SK-N-SH (cell line): ENCODE measurements around the gene RABEPK. TPM values are rescaled to one million over a fixed set of nuclear protein-coding genes. Genes with fewer than 3 reads are reported as not detected.
"Not testable (repeated sequence)": the region's sequence is repeated elsewhere in the genome, so short reads cannot be mapped to it uniquely, and the experiment has no call there.

Source experiments
- CTCF ChIA-PET: fragments of 300-600, 350-600 bp; formaldehyde crosslinking; extraction: SDS; loops from one replicate; lab custom pipeline; 2021; lab: Yijun Ruan, JAX
- POLR2A ChIA-PET: fragments of 350-600 bp; sonication (Branson Sonifier 250); formaldehyde crosslinking; extraction: SDS; loops from one replicate; lab custom pipeline; 2020; ENCODE audit warnings: antibody characterized with exemption, inconsistent platforms; lab: Yijun Ruan, JAX
- DNase-seq: peaks from one replicate; pipeline ENCODE4 v3.0.0; 2012
- H2AFZ ChIP-seq: fragments of 200-600 bp; sonication (generic); 2 replicates; pipeline ENCODE4 v1.8.1; 2016; ENCODE audit warnings: antibody characterized with exemption, mild to moderate bottlenecking, low read depth
- H3F3A ChIP-seq: fragments of 200-600 bp; sonication (generic); replicated peaks from 2 replicates; pipeline ENCODE3; 2016; ENCODE audit warnings: antibody characterized with exemption, mild to moderate bottlenecking; ENCODE audit not compliant: insufficient read depth
- H3K27ac ChIP-seq, 2 experiments: fragments of 200-500 bp in 1 of 2; fragments of 200-600 bp in 1 of 2; sonication (Bioruptor generic) in 1 of 2; sonication (generic), shearing (Covaris generic) in 1 of 2; 2 replicates each; pipeline versions ENCODE4 v1.5.1 to v1.6.1; 2014 to 2016; ENCODE audit warnings: low read depth in 2 of 2, inconsistent platforms in 1 of 2, low read length in 1 of 2, mild to moderate bottlenecking in 1 of 2, mixed read lengths in 1 of 2
- H3K27me3 ChIP-seq: fragments of 200-600 bp; sonication (generic), shearing (Covaris generic); 2 replicates; pipeline ENCODE4 v1.6.1; 2016; ENCODE audit warnings: mixed run types; ENCODE audit not compliant: insufficient read depth
- H3K36me3 ChIP-seq, 2 experiments: fragments of 200-500 bp in 1 of 2; fragments of 200-600 bp in 1 of 2; sonication (Bioruptor generic) in 1 of 2; sonication (generic) in 1 of 2; replicated peaks in 1 of 2; 2 replicates each; pipeline versions ENCODE3 to v1.5.1; 2014 to 2016; ENCODE audit warnings: low read length in 1 of 2, mild to moderate bottlenecking in 1 of 2; ENCODE audit not compliant: insufficient read depth in 2 of 2, control insufficient read depth in 1 of 2
- H3K4me1 ChIP-seq, 2 experiments: fragments of 200-500 bp in 1 of 2; fragments of 200-600 bp in 1 of 2; sonication (Bioruptor generic) in 1 of 2; sonication (generic), shearing (Covaris generic) in 1 of 2; 2 replicates each; pipeline versions ENCODE4 v1.5.1 to v1.6.1; 2014 to 2016; ENCODE audit warnings: low read depth in 1 of 2, low read length in 1 of 2, mixed run types in 1 of 2; ENCODE audit not compliant: insufficient read depth in 2 of 2, control insufficient read depth in 1 of 2
- H3K4me2 ChIP-seq: fragments of 200-600 bp; sonication (generic), shearing (Covaris generic); 2 replicates; pipeline ENCODE4 v1.6.1; 2017; ENCODE audit warnings: mixed run types
- H3K4me3 ChIP-seq, 2 experiments: fragments of 200-500 bp in 1 of 2; fragments of 200-600 bp in 1 of 2; sonication (Bioruptor generic) in 1 of 2; sonication (generic), shearing (Covaris generic) in 1 of 2; 2 replicates each; pipeline versions ENCODE4 v1.5.1 to v1.8.1; 2014 to 2016; ENCODE audit warnings: low read depth in 2 of 2, inconsistent platforms in 1 of 2, low read length in 1 of 2, mild to moderate bottlenecking in 1 of 2, mixed read lengths in 1 of 2, moderate library complexity in 1 of 2
- H3K79me2 ChIP-seq: fragments of 200-600 bp; sonication (generic); 2 replicates; pipeline ENCODE4 v1.8.1; 2017; ENCODE audit warnings: mild to moderate bottlenecking; ENCODE audit not compliant: insufficient read depth
- H3K9ac ChIP-seq: fragments of 200-600 bp; sonication (generic); 2 replicates; pipeline ENCODE4 v1.6.1; 2017; ENCODE audit warnings: mixed run types
- H3K9me2 ChIP-seq: fragments of 200-600 bp; sonication (generic); 2 replicates; pipeline ENCODE4 v1.6.1; 2017; ENCODE audit warnings: mixed run types
- H3K9me3 ChIP-seq: fragments of 200-600 bp; sonication (generic); 2 replicates; pipeline ENCODE4 v1.6.1; 2017; ENCODE audit warnings: mixed run types, mild to moderate bottlenecking, moderate library complexity
- H4K20me1 ChIP-seq: fragments of 200-600 bp; sonication (generic); 2 replicates; pipeline ENCODE4 v1.6.1; 2017; ENCODE audit warnings: mild to moderate bottlenecking, mixed run types; ENCODE audit not compliant: insufficient read depth
- ELF1 ChIP-seq: IDR thresholded peaks from 2 replicates; pipeline ENCODE4 v1.4.0; 2012
- EP300 ChIP-seq, 2 experiments: IDR thresholded peaks; 2 replicates each; pipeline versions ENCODE4 v1.4.0 to v1.6.1; 2012; ENCODE audit warnings: borderline replicate concordance in 1 of 2, low read depth in 1 of 2, low read length in 1 of 2
- SMC3 ChIP-seq: IDR thresholded peaks from 2 replicates; pipeline ENCODE4 v1.6.1; 2012; ENCODE audit warnings: low read depth, low read length, improper control_type of control experiment
- TCF12 ChIP-seq: IDR thresholded peaks from 2 replicates; pipeline ENCODE4 v1.4.0; 2012
- USF1 ChIP-seq: IDR thresholded peaks from 2 replicates; pipeline ENCODE4 v1.4.0; 2012; ENCODE audit warnings: low read depth, borderline replicate concordance
- ZBTB33 ChIP-seq: IDR thresholded peaks from 2 replicates; pipeline ENCODE4 v1.4.0; 2012; ENCODE audit warnings: low read depth, borderline replicate concordance
- WGBS: methylation state at CpG from one replicate; pipeline ENCODE4 v1.1.6; 2017; ENCODE audit warnings: low lambda C conversion rate; 5-methylcytosine and 5-hydroxymethylcytosine counted together
- polyA plus RNA-seq, 3 experiments: library from polyadenylated mRNA; depleted of rRNA; stranded (reverse); fragments of >200 nt; gene quantifications; 2 replicates each; pipeline ENCODE4 v1.2.3, GENCODE V29; 2012

Gene RABEPK
- polyA plus RNA-seq, 1 of the 3 experiments (the other 2 are of a cell fraction), result 55.1 TPM

DNA sequence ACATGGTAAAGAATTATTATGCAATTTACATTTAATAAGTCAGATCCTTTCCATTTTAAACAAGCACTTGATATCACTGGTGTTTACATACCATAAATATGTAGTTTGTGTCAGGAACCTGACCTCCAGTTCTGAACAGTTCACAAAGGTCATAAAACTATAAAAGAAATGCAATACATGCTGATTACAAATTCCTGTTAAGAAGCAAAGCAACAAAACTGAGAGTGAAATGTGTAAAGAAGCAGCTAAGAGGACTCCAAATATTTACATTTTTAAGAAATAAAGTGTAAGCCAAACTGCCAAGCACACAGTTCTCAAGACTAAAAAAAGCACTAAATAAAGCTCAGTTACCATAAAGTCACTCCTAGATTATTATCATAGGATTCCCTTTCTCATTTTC, 39.6 kb upstream of the RABEPK start:
- no peak for DNase-seq
- H3K9me2 ChIP-seq, result no peaks in the 10 kb centered on the region
- H2AFZ ChIP-seq, result no peak overlapping the region
- peaks cover 15% of the 10 kb centered on the region for H3F3A ChIP-seq
- CTCF ChIA-PET, result interaction anchor here (1.3 kb wide), 1 partner anchor 389 kb away, joined by 5 read pairs; the partner anchor contains the start of gene NR6A1
- H3K9me3 ChIP-seq, result no peaks in the 10 kb centered on the region
- H3K36me3 ChIP-seq, result peaks cover 0 to 31% of the 10 kb centered on the region in 2 experiments
- H4K20me1 ChIP-seq, result peaks cover 4% of the 10 kb centered on the region; the same call in 1 of the 2 replicates
- H3K27ac ChIP-seq, result 0 out of 4 replicates have a peak overlapping the region, but pooled peaks of 1 of the 2 experiments have one; percentile 14
- TF ChIP-seq ELF1 (no peak), USF1 (no peak), TCF12 (no peak)
- POLR2A ChIA-PET, result no interaction called here
- H3K9ac ChIP-seq, result no peak overlapping the region
- H3K27me3 ChIP-seq, result no peaks in the 10 kb centered on the region
- H3K4me2 ChIP-seq, result no peak overlapping the region
- peaks cover 0 to 5% of the 10 kb centered on the region in 2 experiments; a peak in 1 of 4 replicates for H3K4me1 ChIP-seq
- peaks cover 87% of the 10 kb centered on the region for H3K79me2 ChIP-seq
- H3K4me3 ChIP-seq, result no peak overlapping the region

DNA sequence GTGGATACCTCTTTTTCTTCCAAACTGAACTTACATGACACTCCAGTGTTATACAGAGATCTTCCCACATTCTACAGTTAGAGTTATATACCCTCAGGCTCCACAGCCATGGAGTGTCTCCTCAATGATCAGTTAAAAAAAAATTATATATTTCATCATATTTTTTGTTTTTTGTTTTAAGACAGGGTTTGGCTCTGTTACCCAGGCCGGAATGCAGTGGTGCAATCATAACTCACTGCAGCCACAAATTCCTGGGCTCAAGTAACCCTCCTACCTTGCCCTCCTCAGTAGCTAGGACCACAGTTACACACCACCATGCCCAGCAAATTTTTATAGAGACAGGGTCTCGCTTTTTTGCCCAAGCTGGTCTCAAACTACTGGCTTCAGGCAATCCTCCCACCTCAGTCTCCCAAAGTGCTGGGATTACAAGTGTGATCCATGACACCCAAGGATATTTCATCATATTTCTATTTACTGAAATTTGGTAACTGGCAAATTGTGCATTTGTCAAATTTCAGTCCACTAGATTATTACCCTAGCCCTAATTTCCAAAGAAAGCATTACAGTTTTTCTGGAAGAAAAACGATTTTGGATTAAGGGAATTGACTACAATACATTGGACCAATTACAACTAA, 38.9 kb upstream of the RABEPK start:
- ChIA-PET POLR2A (no interaction called here), CTCF (interaction anchor here (1.3 kb wide), 1 partner anchor 390 kb away, joined by 5 read pairs; the partner anchor contains the start of gene NR6A1)
- H3K9ac ChIP-seq, result no peak overlapping the region
- no peaks in the 10 kb centered on the region for H3K27me3 ChIP-seq
- 0 out of 4 replicates have a peak overlapping the region, but pooled peaks of 1 of the 2 experiments have one; percentile 14 for H3K27ac ChIP-seq
- TF ChIP-seq ZBTB33 (no peak), SMC3 (no peak), EP300 (IDR thresholded peaks at IDR 0.05; ENCODE audit: borderline replicate concordance in 1 of 2, low read depth in 1 of 2, low read length in 1 of 2) (no peak)
- TF ChIP-seq, all 33 proteins: peak for 0
- Histone ChIP-seq H3K36me3 (peaks cover 0 to 28% of the 10 kb centered on the region in 2 experiments), H4K20me1 (peaks cover 6% of the 10 kb centered on the region; the same call in 1 of the 2 replicates), H3F3A (peaks cover 18% of the 10 kb centered on the region), H3K9me2 (no peaks in the 10 kb centered on the region), H3K4me1 (peaks cover 0 to 9% of the 10 kb centered on the region in 2 experiments; a peak in 1 of 4 replicates), H3K9me3 (no peaks in the 10 kb centered on the region), H3K4me3 (no peak overlapping the region), H3K4me2 (no peak overlapping the region), H3K79me2 (peaks cover 91% of the 10 kb centered on the region), H2AFZ (no peak overlapping the region)
- no peak for DNase-seq
- 81% methylated on average over 3 of the region's 3 CpGs for WGBS

- H3K27me3 ChIP-seq, DNase-seq, H3K27ac ChIP-seq, H2AFZ ChIP-seq, H3K4me1 ChIP-seq, H3K9me3 ChIP-seq, H3K9ac ChIP-seq, H3K4me3 ChIP-seq, H3K9me2 ChIP-seq, H3K4me2 ChIP-seq, POLR2A ChIA-PET: not testable (repeated sequence)
- Histone ChIP-seq H3K79me2 (peaks cover 92% of the 10 kb centered on the region), H4K20me1 (peaks cover 11% of the 10 kb centered on the region), H3F3A (peaks cover 16% of the 10 kb centered on the region), H3K36me3 (peaks cover 0 to 21% of the 10 kb centered on the region in 2 experiments)
- CTCF ChIA-PET, result interaction anchor here (1.8 kb wide), 1 partner anchor 20 kb away, joined by 5 read pairs; the partner anchor contains the start of gene SCAI
- whole genome bisulfite sequencing, result 98% methylated on average over 6 of the region's 6 CpGs
These were observed 37.5 kb upstream of the RABEPK start for GRCh38 chr9:125162891-125163290.
